ENCODE data around the gene FNDC1.

- TF ChIP-seq ZSCAN29 (IDR thresholded peaks at IDR 0.05): no peak
- TF ChIP-seq DPF2 (IDR thresholded peaks at IDR 0.05): no peak
Measured at GRCh38 chr6:159271257-159271656, 102.1 kb downstream of the FNDC1 start.
